Nephron (organoid): ENCODE measurements around the gene NES.
A peak's percentile ranks its signal among the peaks of the same experiment; 100 is the strongest.

Source experiments
- H3K27ac Mint-ChIP-seq, 3 experiments: 2 replicates each; pipeline ENCODE4 v1.8.0; 2020; ENCODE audit warnings: mixed read lengths in 3 of 3, mild to moderate bottlenecking in 2 of 3, moderate library complexity in 1 of 3
- H3K27me3 Mint-ChIP-seq: 2 replicates; pipeline ENCODE4 v1.8.0; 2021; ENCODE audit warnings: low read depth, mild to moderate bottlenecking, moderate library complexity, mixed read lengths
- H3K36me3 Mint-ChIP-seq: 2 replicates; pipeline ENCODE4 v1.8.0; 2020; ENCODE audit warnings: low read depth, mixed read lengths
- H3K4me1 Mint-ChIP-seq: 2 replicates; pipeline ENCODE4 v1.8.0; 2020; ENCODE audit warnings: mixed read lengths
- H3K4me3 Mint-ChIP-seq, 3 experiments: 2 replicates each; pipeline ENCODE4 v1.8.0; 2020; ENCODE audit warnings: mild to moderate bottlenecking in 3 of 3, mixed read lengths in 3 of 3, moderate library complexity in 2 of 3
- H3K9me3 Mint-ChIP-seq: 2 replicates; pipeline ENCODE4 v1.8.0; 2020; ENCODE audit warnings: mixed read lengths
- TF ChIP-seq, protein P1 (sequence below), 3 experiments: fragments of 200-600 bp; sonication (generic); IDR thresholded peaks; one replicate each; pipeline ENCODE4 v1.5.0; 2021; ENCODE audit warnings: antibody characterized with exemption in 3 of 3; ENCODE audit not compliant: unreplicated experiment in 3 of 3

NES gene

DNA sequence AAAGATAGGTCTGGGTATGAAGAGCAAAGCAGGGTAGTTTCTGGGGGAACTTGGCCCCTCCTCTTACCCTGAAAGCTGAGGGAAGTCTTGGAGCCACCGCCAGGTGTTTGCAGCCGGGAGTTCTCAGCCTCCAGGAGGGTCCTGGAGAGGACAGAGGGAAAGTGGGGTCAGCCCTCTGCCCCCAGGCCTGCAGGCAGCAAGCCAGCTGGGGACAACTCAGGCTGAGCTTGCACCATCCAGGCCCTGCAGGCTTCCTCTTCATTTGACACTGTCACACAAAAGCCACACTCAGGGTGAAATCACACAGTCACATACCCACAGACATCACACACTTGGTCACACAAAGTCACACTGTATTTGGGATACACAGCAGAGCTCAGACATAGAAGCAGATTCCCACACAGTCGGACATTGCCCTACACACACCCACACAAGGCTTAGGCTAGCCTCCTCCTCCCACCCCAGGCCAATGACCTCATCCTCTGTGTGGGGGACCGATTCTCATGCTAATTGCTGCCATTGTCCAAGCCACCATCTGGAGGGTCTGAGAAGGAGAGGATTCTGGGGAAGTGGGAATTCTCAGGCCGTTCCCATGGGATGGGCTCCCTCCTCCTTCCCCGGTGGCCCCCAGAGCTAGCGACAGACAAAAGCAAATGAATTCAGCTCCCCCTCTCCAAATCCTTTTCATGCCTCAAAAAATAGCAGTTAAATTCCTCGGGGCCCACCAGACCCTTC lies 3.7 kb downstream of the NES start:
- peaks cover 46% of the 10 kb centered on the region for H3K36me3 Mint-ChIP-seq
- TF ChIP-seq, protein P1, sequence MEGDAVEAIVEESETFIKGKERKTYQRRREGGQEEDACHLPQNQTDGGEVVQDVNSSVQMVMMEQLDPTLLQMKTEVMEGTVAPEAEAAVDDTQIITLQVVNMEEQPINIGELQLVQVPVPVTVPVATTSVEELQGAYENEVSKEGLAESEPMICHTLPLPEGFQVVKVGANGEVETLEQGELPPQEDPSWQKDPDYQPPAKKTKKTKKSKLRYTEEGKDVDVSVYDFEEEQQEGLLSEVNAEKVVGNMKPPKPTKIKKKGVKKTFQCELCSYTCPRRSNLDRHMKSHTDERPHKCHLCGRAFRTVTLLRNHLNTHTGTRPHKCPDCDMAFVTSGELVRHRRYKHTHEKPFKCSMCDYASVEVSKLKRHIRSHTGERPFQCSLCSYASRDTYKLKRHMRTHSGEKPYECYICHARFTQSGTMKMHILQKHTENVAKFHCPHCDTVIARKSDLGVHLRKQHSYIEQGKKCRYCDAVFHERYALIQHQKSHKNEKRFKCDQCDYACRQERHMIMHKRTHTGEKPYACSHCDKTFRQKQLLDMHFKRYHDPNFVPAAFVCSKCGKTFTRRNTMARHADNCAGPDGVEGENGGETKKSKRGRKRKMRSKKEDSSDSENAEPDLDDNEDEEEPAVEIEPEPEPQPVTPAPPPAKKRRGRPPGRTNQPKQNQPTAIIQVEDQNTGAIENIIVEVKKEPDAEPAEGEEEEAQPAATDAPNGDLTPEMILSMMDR (IDR thresholded peaks at IDR 0.05; ENCODE audit: unreplicated experiment in 3 of 3) = no peak
- peak overlapping the region; percentile 91 to 94 (median 92) for H3K4me3 Mint-ChIP-seq
- peak overlapping the region; percentile 72 to 91 (median 83) for H3K27ac Mint-ChIP-seq
- H3K4me1 Mint-ChIP-seq = peaks cover 69% of the 10 kb centered on the region
- peaks cover 10% of the 10 kb centered on the region for H3K27me3 Mint-ChIP-seq
- no peaks in the 10 kb centered on the region for H3K9me3 Mint-ChIP-seq

DNA sequence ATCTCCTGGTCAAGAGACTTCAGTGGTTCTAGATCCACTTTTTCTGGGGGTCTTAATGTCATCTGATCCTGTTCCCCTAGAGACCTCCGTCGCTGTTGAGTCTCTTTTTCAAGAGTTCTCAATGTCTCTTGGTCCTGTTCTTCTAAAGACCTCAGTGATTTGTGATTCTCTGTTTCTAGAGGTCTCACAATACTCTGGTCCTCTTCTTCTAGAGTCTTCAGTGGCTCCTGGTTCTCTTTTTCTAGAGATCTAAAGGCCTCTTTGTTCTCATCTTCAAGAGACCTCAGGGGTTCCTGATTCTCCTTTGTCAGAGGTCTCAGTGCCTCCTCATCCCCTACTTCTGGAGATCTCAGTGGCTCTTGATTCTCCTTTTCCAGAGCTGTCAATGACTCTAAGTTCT lies 5.4 kb downstream of the NES start:
- Mint-ChIP-seq H3K9me3 (no peaks in the 10 kb centered on the region), H3K27me3 (no peaks in the 10 kb centered on the region), H3K36me3 (peaks cover 46% of the 10 kb centered on the region), H3K4me1 (peaks cover 73% of the 10 kb centered on the region), H3K27ac (peak overlapping the region; percentile 72 to 91 (median 87)), H3K4me3 (peak overlapping the region in 2 of 3 experiments; percentile 35 to 75)
- TF ChIP-seq, protein P1 (IDR thresholded peaks at IDR 0.05; ENCODE audit: unreplicated experiment in 3 of 3) = no peak

DNA sequence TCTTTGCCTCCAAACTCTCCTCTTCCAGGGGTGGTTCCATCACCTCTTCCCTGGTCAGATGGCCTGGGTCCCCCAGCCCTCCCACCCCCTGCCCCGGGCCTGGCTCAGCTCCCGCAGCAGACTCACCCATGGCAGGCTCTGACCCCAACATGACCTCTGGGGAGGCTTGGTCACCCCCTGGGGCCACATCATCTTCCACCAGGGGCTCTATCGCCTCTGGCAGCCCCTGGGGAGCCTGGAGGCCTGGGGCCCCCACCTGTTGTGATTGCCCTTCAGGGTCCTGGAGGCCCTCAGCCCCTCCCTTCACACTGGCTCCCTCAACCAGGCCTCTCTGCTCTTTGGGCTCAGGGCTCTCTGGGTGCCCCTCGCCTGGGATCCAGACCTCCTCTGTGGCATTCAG lies 6.4 kb downstream of the NES start:
- Mint-ChIP-seq H3K36me3 (peaks cover 46% of the 10 kb centered on the region), H3K4me1 (peaks cover 80% of the 10 kb centered on the region), H3K27ac (peak overlapping the region; percentile 72 to 91 (median 87)), H3K9me3 (no peaks in the 10 kb centered on the region), H3K4me3 (peak overlapping the region in 2 of 3 experiments; percentile 35 to 75), H3K27me3 (no peaks in the 10 kb centered on the region)
- TF ChIP-seq, protein P1 (IDR thresholded peaks at IDR 0.05; ENCODE audit: unreplicated experiment in 3 of 3) = no peak

DNA sequence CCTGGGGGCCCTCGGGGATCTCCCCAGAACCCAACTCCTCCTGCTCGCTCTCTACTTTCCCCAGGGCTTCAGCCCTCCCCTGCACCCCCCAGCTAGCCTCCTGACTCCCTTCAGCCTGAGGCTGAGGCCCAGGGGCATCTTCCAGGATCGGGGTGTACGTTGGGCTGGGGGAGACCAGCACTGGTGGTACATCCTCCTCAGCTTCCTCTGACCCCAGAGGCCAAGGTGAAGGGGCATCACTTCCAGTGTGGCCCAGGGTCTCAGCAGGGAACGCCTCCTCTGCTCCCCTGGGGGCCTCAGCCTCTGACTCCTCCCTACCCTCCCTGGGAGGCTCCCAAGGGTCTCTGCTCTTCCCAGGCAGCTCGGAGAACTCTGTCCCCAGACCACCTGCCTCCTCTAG lies 6.8 kb downstream of the NES start:
- Mint-ChIP-seq H3K36me3 (peaks cover 41% of the 10 kb centered on the region), H3K9me3 (no peaks in the 10 kb centered on the region), H3K27ac (peak overlapping the region in 1 of 3 experiments; percentile 99), H3K27me3 (no peaks in the 10 kb centered on the region), H3K4me1 (peaks cover 80% of the 10 kb centered on the region), H3K4me3 (peak overlapping the region; percentile 14 to 34 (median 26))
- TF ChIP-seq, protein P1 (IDR thresholded peaks at IDR 0.05; ENCODE audit: unreplicated experiment in 3 of 3) = no peak

DNA sequence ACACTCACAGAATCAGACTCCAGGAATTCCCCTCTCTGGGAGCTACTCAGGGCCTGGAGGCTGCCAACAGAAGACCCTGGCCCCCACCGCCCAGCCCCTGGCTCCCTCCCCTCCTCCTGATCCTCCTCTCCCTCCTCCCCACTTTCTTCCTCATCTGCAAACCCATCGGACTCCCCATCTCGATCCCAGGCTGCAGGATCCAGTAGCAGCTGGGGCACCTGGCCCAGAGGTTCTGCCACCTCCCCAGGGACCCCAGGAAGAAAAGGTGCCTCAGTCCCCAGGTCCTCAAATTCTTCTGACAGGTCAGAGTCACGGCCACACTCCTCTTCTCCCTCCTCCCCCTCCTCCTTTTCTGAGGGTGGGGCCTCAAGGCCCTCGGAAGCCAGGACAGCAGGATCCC lies 7.4 kb downstream of the NES start:
- Mint-ChIP-seq H3K27me3 (no peaks in the 10 kb centered on the region), H3K36me3 (peaks cover 36% of the 10 kb centered on the region), H3K9me3 (no peaks in the 10 kb centered on the region), H3K27ac (peak overlapping the region; percentile 93 to 99 (median 99)), H3K4me1 (peaks cover 82% of the 10 kb centered on the region), H3K4me3 (peak overlapping the region; percentile 6 to 79 (median 17))
- TF ChIP-seq, protein P1 (IDR thresholded peaks at IDR 0.05; ENCODE audit: unreplicated experiment in 3 of 3) = no peak
